ENCODE results near the gene SLCO1B3. TPM values are rescaled to one million over a fixed set of nuclear protein-coding genes. Genes with fewer than 3 reads are reported as not detected.

SLCO1B3 gene
- total RNA-seq, 1 donor from 2014 or later = not detected

DNA sequence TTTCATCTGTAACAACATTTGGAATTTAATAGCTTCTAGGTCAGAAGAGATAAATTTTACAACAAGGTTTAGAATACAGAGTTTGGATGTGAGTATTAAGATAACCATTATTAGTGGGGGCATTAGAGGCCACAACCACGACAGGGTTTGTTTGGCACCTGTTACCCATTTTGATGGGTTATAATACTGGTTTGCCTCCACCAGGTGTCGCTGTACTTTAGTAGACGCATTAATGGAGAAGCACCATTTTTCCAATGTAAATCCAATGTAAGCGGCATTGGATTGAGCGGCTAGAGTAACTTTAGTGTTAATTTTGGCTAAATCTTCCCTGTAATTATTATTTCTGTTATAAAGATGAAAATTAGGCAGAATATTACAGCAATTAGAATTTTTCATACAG is 136.2 kb downstream of the SLCO1B3 start:
- DNase-seq (ENCODE audit: low spot score in 2 of 2, unreplicated experiment in 2 of 2) = no peak
- TF ChIP-seq, protein P1, sequence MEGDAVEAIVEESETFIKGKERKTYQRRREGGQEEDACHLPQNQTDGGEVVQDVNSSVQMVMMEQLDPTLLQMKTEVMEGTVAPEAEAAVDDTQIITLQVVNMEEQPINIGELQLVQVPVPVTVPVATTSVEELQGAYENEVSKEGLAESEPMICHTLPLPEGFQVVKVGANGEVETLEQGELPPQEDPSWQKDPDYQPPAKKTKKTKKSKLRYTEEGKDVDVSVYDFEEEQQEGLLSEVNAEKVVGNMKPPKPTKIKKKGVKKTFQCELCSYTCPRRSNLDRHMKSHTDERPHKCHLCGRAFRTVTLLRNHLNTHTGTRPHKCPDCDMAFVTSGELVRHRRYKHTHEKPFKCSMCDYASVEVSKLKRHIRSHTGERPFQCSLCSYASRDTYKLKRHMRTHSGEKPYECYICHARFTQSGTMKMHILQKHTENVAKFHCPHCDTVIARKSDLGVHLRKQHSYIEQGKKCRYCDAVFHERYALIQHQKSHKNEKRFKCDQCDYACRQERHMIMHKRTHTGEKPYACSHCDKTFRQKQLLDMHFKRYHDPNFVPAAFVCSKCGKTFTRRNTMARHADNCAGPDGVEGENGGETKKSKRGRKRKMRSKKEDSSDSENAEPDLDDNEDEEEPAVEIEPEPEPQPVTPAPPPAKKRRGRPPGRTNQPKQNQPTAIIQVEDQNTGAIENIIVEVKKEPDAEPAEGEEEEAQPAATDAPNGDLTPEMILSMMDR (IDR thresholded peaks at IDR 0.05; ENCODE audit: unreplicated experiment) = peak; percentile 67
- no peaks in the 10 kb centered on the region for H3K4me1 Mint-ChIP-seq
- H3K4me3 Mint-ChIP-seq = no peak overlapping the region
- peaks cover 3% of the 10 kb centered on the region for H3K27me3 Mint-ChIP-seq (ENCODE audit: low read depth)
- H3K36me3 Mint-ChIP-seq = no peaks in the 10 kb centered on the region
- H3K27ac Mint-ChIP-seq = no peak overlapping the region
- peaks cover 7% of the 10 kb centered on the region for H3K9me3 Mint-ChIP-seq

DNA sequence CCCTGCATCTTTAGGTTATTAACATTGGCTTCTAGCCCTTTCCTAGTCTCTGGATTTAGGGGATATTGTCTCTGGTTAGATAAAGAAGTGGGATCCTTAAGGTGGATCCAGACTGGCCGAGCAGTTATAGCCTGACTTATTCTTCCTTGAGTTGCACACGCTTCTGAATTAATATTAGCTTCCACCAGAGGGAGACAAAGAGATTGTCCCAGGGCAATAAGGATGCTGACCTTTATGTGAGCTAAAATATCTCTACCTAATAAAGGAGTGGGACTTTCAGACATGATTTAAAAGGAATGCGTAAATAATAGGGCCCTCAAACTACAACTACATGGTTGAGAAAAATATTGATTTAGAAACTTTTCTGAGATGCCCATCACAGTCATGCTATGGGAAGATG is 139.7 kb downstream of the SLCO1B3 start:
- Mint-ChIP-seq H3K36me3 (no peaks in the 10 kb centered on the region), H3K27me3 (ENCODE audit: low read depth) (peaks cover 3% of the 10 kb centered on the region), H3K4me1 (no peaks in the 10 kb centered on the region), H3K9me3 (peaks cover 10% of the 10 kb centered on the region), H3K4me3 (no peak overlapping the region), H3K27ac (no peak overlapping the region)
- TF ChIP-seq, protein P1 (IDR thresholded peaks at IDR 0.05; ENCODE audit: unreplicated experiment) = peak; percentile 23
- DNase-seq (ENCODE audit: low spot score in 2 of 2, unreplicated experiment in 2 of 2) = no peak

GRCh38 chr12:20963303-20963702 is 152.8 kb downstream of the SLCO1B3 start:
- peaks cover 40% of the 10 kb centered on the region for H3K9me3 Mint-ChIP-seq
- no peaks in the 10 kb centered on the region for H3K36me3 Mint-ChIP-seq
- DNase-seq (ENCODE audit: low spot score in 2 of 2, unreplicated experiment in 2 of 2) = no peak
- H3K4me1 Mint-ChIP-seq = no peaks in the 10 kb centered on the region
- H3K27me3 Mint-ChIP-seq (ENCODE audit: low read depth) = no peaks in the 10 kb centered on the region
- TF ChIP-seq, protein P1 (IDR thresholded peaks at IDR 0.05; ENCODE audit: unreplicated experiment) = no peak
- no peak overlapping the region for H3K27ac Mint-ChIP-seq
- no peak overlapping the region for H3K4me3 Mint-ChIP-seq

DNA sequence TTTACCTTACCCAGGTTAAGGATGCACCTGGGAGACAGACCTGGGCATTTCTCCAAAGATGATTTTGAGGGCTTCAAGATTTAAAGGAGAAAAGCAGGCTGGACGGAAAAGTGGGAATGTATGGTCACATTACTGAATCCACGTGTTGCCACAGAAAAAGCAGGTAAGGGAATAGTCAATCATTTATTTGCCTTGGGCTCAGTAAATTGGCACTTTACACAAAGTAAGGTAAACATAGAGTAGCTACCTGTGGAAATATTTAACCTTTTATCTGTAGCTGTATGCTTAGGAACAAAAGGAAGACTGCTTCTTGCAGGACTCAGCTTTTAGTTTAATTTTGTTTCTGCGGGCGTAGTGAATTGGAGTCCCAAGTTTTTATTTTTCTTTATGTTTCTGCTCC is 153.3 kb downstream of the SLCO1B3 start:
- DNase-seq (ENCODE audit: low spot score in 2 of 2, unreplicated experiment in 2 of 2) = no peak
- TF ChIP-seq, protein P1 (IDR thresholded peaks at IDR 0.05; ENCODE audit: unreplicated experiment) = no peak
- no peaks in the 10 kb centered on the region for H3K36me3 Mint-ChIP-seq
- no peak overlapping the region for H3K4me3 Mint-ChIP-seq
- no peak overlapping the region for H3K27ac Mint-ChIP-seq
- no peaks in the 10 kb centered on the region for H3K4me1 Mint-ChIP-seq
- no peaks in the 10 kb centered on the region for H3K27me3 Mint-ChIP-seq (ENCODE audit: low read depth)
- peaks cover 40% of the 10 kb centered on the region for H3K9me3 Mint-ChIP-seq

Other genes starting within 250 kb of the SLCO1B3 start
- 0.58 to 1.2 TPM in 2 of 3 replicates, not detected in the other for gene SLCO1C1, start 115.4 kb upstream of the SLCO1B3 start, total RNA-seq

Measured in mesothelial cell of epicardium (in vitro differentiated cells).